Mesodermal cell (in vitro differentiated cells): ENCODE data around the gene GULP1.

Experiments used
- H3K27ac ChIP-seq: 2 replicates; pipeline ENCODE4 v1.7.0; 2013; ENCODE audit warnings: mild to moderate bottlenecking, low read depth, low read length, moderate library complexity; ENCODE audit not compliant: severe bottlenecking
- H3K36me3 ChIP-seq: 2 replicates; pipeline ENCODE4 v1.7.1; 2013; ENCODE audit warnings: mild to moderate bottlenecking, low read length, moderate library complexity; ENCODE audit not compliant: control insufficient read depth, insufficient read depth
- H3K4me1 ChIP-seq: one replicate; pipeline ENCODE4 v1.7.1; 2013; ENCODE audit warnings: mild to moderate bottlenecking, low read length; ENCODE audit not compliant: insufficient read depth, control insufficient read depth, poor library complexity, severe bottlenecking
- H3K4me3 ChIP-seq: 2 replicates; pipeline ENCODE4 v1.7.0; 2013; ENCODE audit warnings: low read length, control low read depth, mild to moderate bottlenecking; ENCODE audit not compliant: insufficient read depth, poor library complexity, severe bottlenecking; ENCODE audit errors: extremely low read depth
- H3K9me3 ChIP-seq: 2 replicates; pipeline ENCODE4 v1.7.1; 2013; ENCODE audit warnings: mild to moderate bottlenecking, low read length, moderate library complexity; ENCODE audit not compliant: control insufficient read depth
- WGBS, 2 experiments: methylation state at CpG; one replicate each; pipeline ENCODE4 v1.1.5; 2013; ENCODE audit warnings: missing lambda C conversion rate in 2 of 2; ENCODE audit not compliant: insufficient coverage in 2 of 2; 5-methylcytosine and 5-hydroxymethylcytosine counted together

Gene GULP1

GRCh38 chr2:188610827-188611226, 319.2 kb downstream of the GULP1 start:
- 80% methylated on average over 1 of the region's 2 CpGs; no CpG with 5 or more reads in 1 of the 2 experiments for WGBS, 2 experiments
- peaks cover 8% of the 10 kb centered on the region for H3K9me3 ChIP-seq
- H3K36me3 ChIP-seq: no peaks in the 10 kb centered on the region
- H3K4me3 ChIP-seq: no peak overlapping the region
- no peaks in the 10 kb centered on the region for H3K4me1 ChIP-seq
- H3K27ac ChIP-seq: no peak overlapping the region

GRCh38 chr2:188619146-188619545, 327.5 kb downstream of the GULP1 start:
- Histone ChIP-seq H3K4me3 (no peak overlapping the region), H3K4me1 (no peaks in the 10 kb centered on the region), H3K27ac (no peak overlapping the region), H3K36me3 (no peaks in the 10 kb centered on the region), H3K9me3 (no peaks in the 10 kb centered on the region)
- WGBS, 2 experiments: 93 to 98% methylated on average over 4 of the region's 4 CpGs

GRCh38 chr2:188620916-188621315, 329.2 kb downstream of the GULP1 start:
- no peak overlapping the region for H3K4me3 ChIP-seq
- no peaks in the 10 kb centered on the region for H3K4me1 ChIP-seq
- 83 to 100% methylated on average over 1 of the region's 3 CpGs for WGBS, 2 experiments
- no peak overlapping the region for H3K27ac ChIP-seq
- no peaks in the 10 kb centered on the region for H3K9me3 ChIP-seq
- H3K36me3 ChIP-seq: no peaks in the 10 kb centered on the region

GRCh38 chr2:188622601-188623260, 331.1 kb downstream of the GULP1 start:
- Histone ChIP-seq H3K9me3 (no peaks in the 10 kb centered on the region), H3K36me3 (no peaks in the 10 kb centered on the region), H3K4me3 (no peak overlapping the region), H3K27ac (no peak overlapping the region), H3K4me1 (no peaks in the 10 kb centered on the region)
- WGBS, 2 experiments: 94 to 100% methylated on average over 2 to 3 of the region's 3 CpGs

- no peak overlapping the region for H3K4me3 ChIP-seq
- 75% methylated on average over 1 of the region's 4 CpGs; no CpG with 5 or more reads in 1 of the 2 experiments for WGBS, 2 experiments
Observed at GRCh38 chr2:188623995-188624643, 332.4 kb downstream of the GULP1 start.

GRCh38 chr2:188627471-188627870, 335.8 kb downstream of the GULP1 start:
- WGBS, 2 experiments: 100% methylated on average over 1 of the region's 3 CpGs
- Histone ChIP-seq H3K27ac (no peak overlapping the region), H3K36me3 (no peaks in the 10 kb centered on the region), H3K9me3 (no peaks in the 10 kb centered on the region), H3K4me3 (no peak overlapping the region), H3K4me1 (peaks cover 11% of the 10 kb centered on the region)

More at GRCh38 chr2:188623995-188624643, 332.4 kb downstream of the GULP1 start:
- Histone ChIP-seq H3K9me3 (no peaks in the 10 kb centered on the region), H3K36me3 (no peaks in the 10 kb centered on the region), H3K27ac (no peak overlapping the region), H3K4me1 (peaks cover under 1% of the 10 kb centered on the region)

GRCh38 chr2:188628989-188629752, 337.5 kb downstream of the GULP1 start:
- Histone ChIP-seq H3K36me3 (no peaks in the 10 kb centered on the region), H3K4me3 (no peak overlapping the region), H3K9me3 (no peaks in the 10 kb centered on the region), H3K27ac (peak overlapping the region; percentile 52), H3K4me1 (peaks cover 11% of the 10 kb centered on the region)
- 79 to 94% methylated on average over 3 of the region's 4 CpGs for WGBS, 2 experiments

- Histone ChIP-seq H3K9me3 (no peaks in the 10 kb centered on the region), H3K4me3 (no peak overlapping the region), H3K4me1 (peaks cover 11% of the 10 kb centered on the region), H3K36me3 (no peaks in the 10 kb centered on the region), H3K27ac (peak overlapping the region; percentile 52)
Observed at GRCh38 chr2:188629753-188630527, 338.3 kb downstream of the GULP1 start.

- 93 to 96% methylated on average over 7 to 8 of the region's 9 CpGs for WGBS, 2 experiments
Observed at GRCh38 chr2:188631037-188631809, 339.5 kb downstream of the GULP1 start.

GRCh38 chr2:188634656-188635055, 343.0 kb downstream of the GULP1 start:
- WGBS, 2 experiments: no CpG with 5 or more reads among the region's 1 CpG
- H3K9me3 ChIP-seq: no peaks in the 10 kb centered on the region
- H3K27ac ChIP-seq: no peak overlapping the region
- no peak overlapping the region for H3K4me3 ChIP-seq
- H3K36me3 ChIP-seq: no peaks in the 10 kb centered on the region
- H3K4me1 ChIP-seq: peaks cover 5% of the 10 kb centered on the region

More at GRCh38 chr2:188631037-188631809, 339.5 kb downstream of the GULP1 start:
- Histone ChIP-seq H3K36me3 (no peaks in the 10 kb centered on the region), H3K9me3 (no peaks in the 10 kb centered on the region), H3K27ac (no peak overlapping the region), H3K4me1 (peaks cover 11% of the 10 kb centered on the region), H3K4me3 (no peak overlapping the region)
